A549 (cell line): Measurements from ENCODE around the gene SCYL1. TPM values are rescaled to one million over a fixed set of nuclear protein-coding genes. Genes with fewer than 3 reads are reported as not detected.
A peak's percentile ranks its signal among the peaks of the same experiment; 100 is the strongest.

Source experiments
- ATAC-seq, 2 experiments: fragments of 200-7000 bp in 1 of 2; fragments of >200 bp in 1 of 2; cut with Nextera tagmentation in 1 of 2; cut with Tn5 transposase in 1 of 2; 3 replicates each; pipeline versions ENCODE4 v1.8.0 to v1.9.1; 2018 to 2020; ENCODE audit warnings: mild to moderate bottlenecking in 1 of 2, moderate library complexity in 1 of 2
- CTCF ChIA-PET: fragments of 300-600 bp; sonication (Branson Sonifier 250); formaldehyde crosslinking; extraction: SDS; loops from one replicate; lab custom pipeline; 2021; ENCODE audit warnings: antibody characterized with exemption, inconsistent platforms; lab: Yijun Ruan, JAX
- POLR2A ChIA-PET: fragments of 350-600 bp; formaldehyde crosslinking; extraction: SDS; loops from one replicate; lab custom pipeline; 2021; ENCODE audit warnings: antibody characterized with exemption, inconsistent platforms; lab: Yijun Ruan, JAX
- DNase-seq, 2 experiments: peaks; one replicate each; pipeline versions ENCODE4 v3.0.0 to v3.0.0-alpha.2; 2011 to 2016; ENCODE audit warnings: low read depth in 1 of 2, low spot score in 1 of 2
- FAIRE-seq: peaks from 2 replicates; lab custom pipeline; 2011; peaks lifted over from hg19 to GRCh38; lab: Jason Lieb, UNC
- H3K27ac ChIP-seq, 2 experiments: fragments of >200 bp; sonication (Bioruptor Twin); formaldehyde crosslinking; 3 replicates each; pipeline ENCODE4 v1.5.1; 2016 to 2017
- H3K4me1 ChIP-seq: fragments of >200 bp; sonication (Bioruptor Twin); formaldehyde crosslinking; 3 replicates; pipeline ENCODE4 v1.6.1; 2016
- H3K4me2 ChIP-seq: fragments of >200 bp; sonication (Bioruptor Twin); formaldehyde crosslinking; 3 replicates; pipeline ENCODE4 v1.6.1; 2016
- H3K4me3 ChIP-seq: fragments of >200 bp; sonication (Bioruptor Twin); formaldehyde crosslinking; 3 replicates; pipeline ENCODE4 v1.5.1; 2016
- H3K9me3 ChIP-seq: fragments of >200 bp; sonication (Bioruptor Twin); formaldehyde crosslinking; 3 replicates; pipeline ENCODE4 v1.6.1; 2016
- BCL3 ChIP-seq: fragments of >200 bp; sonication (Bioruptor Twin); formaldehyde crosslinking; IDR thresholded peaks from 3 replicates; pipeline ENCODE4 v1.6.1; 2016
- CBX8 ChIP-seq: fragments of 200-600 bp; sonication (generic); IDR thresholded peaks from 2 replicates; pipeline ENCODE4 v1.6.1; 2016
- CHD4 ChIP-seq: fragments of 200-600 bp; sonication (generic); IDR thresholded peaks from 2 replicates; pipeline ENCODE4 v1.6.1; 2016; ENCODE audit warnings: antibody characterized with exemption, mild to moderate bottlenecking, borderline replicate concordance
- EHF ChIP-seq: fragments of 250-450 bp; sonication (Bioruptor Pico); IDR thresholded peaks from 2 replicates; pipeline ENCODE4 v1.5.0; 2020; ENCODE audit warnings: mild to moderate bottlenecking
- FOXS1 ChIP-seq: fragments of 250-450 bp; sonication (Bioruptor Pico); IDR thresholded peaks from 2 replicates; pipeline ENCODE4 v1.5.0; 2020; ENCODE audit warnings: mild to moderate bottlenecking, moderate library complexity
- HDAC2 ChIP-seq: fragments of 200-600 bp; sonication (generic); IDR thresholded peaks from 2 replicates; pipeline ENCODE4 v1.6.1; 2016
- HEYL ChIP-seq: fragments of 250-450 bp; sonication (Bioruptor Pico); IDR thresholded peaks from 2 replicates; pipeline ENCODE4 v1.8.0; 2021; ENCODE audit warnings: mild to moderate bottlenecking, moderate library complexity
- HOXA7 ChIP-seq: fragments of 250-450 bp; sonication (Bioruptor Pico); IDR thresholded peaks from 2 replicates; pipeline ENCODE4 v1.5.0; 2020; ENCODE audit warnings: mild to moderate bottlenecking, moderate library complexity
- HOXB13 ChIP-seq: fragments of 250-450 bp; sonication (Bioruptor Pico); IDR thresholded peaks from 2 replicates; pipeline ENCODE4 v1.5.0; 2020; ENCODE audit warnings: low read depth, mild to moderate bottlenecking, moderate library complexity
- HOXB5 ChIP-seq: fragments of 250-450 bp; sonication (Bioruptor Pico); IDR thresholded peaks from 2 replicates; pipeline ENCODE4 v1.5.0; 2020; ENCODE audit warnings: mild to moderate bottlenecking, moderate library complexity
- JUNB ChIP-seq: fragments of >200 bp; sonication (Bioruptor Twin); formaldehyde crosslinking; IDR thresholded peaks from 2 replicates; pipeline ENCODE4 v1.6.1; 2016
- KDM1A ChIP-seq: fragments of 200-600 bp; sonication (generic); IDR thresholded peaks from 2 replicates; pipeline ENCODE4 v1.6.1; 2016; ENCODE audit warnings: low read depth, mild to moderate bottlenecking
- MAZ ChIP-seq: fragments of 150-350 bp; IDR thresholded peaks from 2 replicates; pipeline ENCODE4 v1.6.1; 2014; ENCODE audit warnings: antibody characterized with exemption, low read depth, low read length, borderline replicate concordance
- RARB ChIP-seq: fragments of 250-450 bp; sonication (Bioruptor Pico); IDR thresholded peaks from 2 replicates; pipeline ENCODE4 v1.8.0; 2021; ENCODE audit warnings: mild to moderate bottlenecking, moderate library complexity
- RCOR1 ChIP-seq: fragments of 150-350 bp; IDR thresholded peaks from 2 replicates; pipeline ENCODE4 v1.6.1; 2014; ENCODE audit warnings: antibody characterized with exemption, low read length, low read depth
- RFX5 ChIP-seq: fragments of 450-650 bp; IDR thresholded peaks from 2 replicates; pipeline ENCODE4 v1.7.1; 2014; ENCODE audit warnings: antibody characterized with exemption, mild to moderate bottlenecking, moderate library complexity
- USF2 ChIP-seq: fragments of 450-650 bp; IDR thresholded peaks from 2 replicates; pipeline ENCODE4 v1.6.1; 2014; ENCODE audit warnings: antibody characterized with exemption
- ZC3H11A ChIP-seq: fragments of 450-650 bp; IDR thresholded peaks from 2 replicates; pipeline ENCODE4 v1.6.1; 2014; ENCODE audit warnings: antibody characterized with exemption, mild to moderate bottlenecking
- ZNF302 ChIP-seq: fragments of 250-450 bp; sonication (Bioruptor Pico); IDR thresholded peaks from 2 replicates; pipeline ENCODE4 v1.9.0; 2021; ENCODE audit warnings: inconsistent platforms, mild to moderate bottlenecking, moderate library complexity
- ZSCAN20 ChIP-seq: fragments of 250-450 bp; sonication (Bioruptor Pico); IDR thresholded peaks from 2 replicates; pipeline ENCODE4 v1.8.0; 2022; ENCODE audit warnings: mild to moderate bottlenecking, moderate library complexity
- WGBS: methylation state at CpG from one replicate; pipeline ENCODE4 v1.1.6; 2017; ENCODE audit errors: missing lambda C conversion rate; 5-methylcytosine and 5-hydroxymethylcytosine counted together
- polyA plus RNA-seq, 4 experiments: library from polyadenylated mRNA; depleted of rRNA in 3 of 4; stranded (reverse); fragments of >200 nt; fragmentation: RNase III in 1 of 4; extraction: RNeasy Plus Mini Kit Qiagen cat#74134 plus additional on column Dnase treatment in 1 of 4; gene quantifications; 2 replicates in 3 of 4; 3 replicates in 1 of 4; pipeline ENCODE4 v1.2.3, GENCODE V29; 2011 to 2017
- TF ChIP-seq, protein P1 (sequence below): fragments of 250-450 bp; sonication (Bioruptor Pico); IDR thresholded peaks from 2 replicates; pipeline ENCODE4 v1.5.0; 2020; ENCODE audit warnings: low read depth, mild to moderate bottlenecking, moderate library complexity
- TF ChIP-seq, protein P2 (sequence below): fragments of >200 bp; sonication (Bioruptor Twin); formaldehyde crosslinking; IDR thresholded peaks from 2 replicates; pipeline ENCODE4 v1.6.1; 2016

SCYL1 gene
- polyA plus RNA-seq, 2 of the 4 experiments (the other 2 are of a cell fraction) = 30.8 to 46.8 TPM

DNA sequence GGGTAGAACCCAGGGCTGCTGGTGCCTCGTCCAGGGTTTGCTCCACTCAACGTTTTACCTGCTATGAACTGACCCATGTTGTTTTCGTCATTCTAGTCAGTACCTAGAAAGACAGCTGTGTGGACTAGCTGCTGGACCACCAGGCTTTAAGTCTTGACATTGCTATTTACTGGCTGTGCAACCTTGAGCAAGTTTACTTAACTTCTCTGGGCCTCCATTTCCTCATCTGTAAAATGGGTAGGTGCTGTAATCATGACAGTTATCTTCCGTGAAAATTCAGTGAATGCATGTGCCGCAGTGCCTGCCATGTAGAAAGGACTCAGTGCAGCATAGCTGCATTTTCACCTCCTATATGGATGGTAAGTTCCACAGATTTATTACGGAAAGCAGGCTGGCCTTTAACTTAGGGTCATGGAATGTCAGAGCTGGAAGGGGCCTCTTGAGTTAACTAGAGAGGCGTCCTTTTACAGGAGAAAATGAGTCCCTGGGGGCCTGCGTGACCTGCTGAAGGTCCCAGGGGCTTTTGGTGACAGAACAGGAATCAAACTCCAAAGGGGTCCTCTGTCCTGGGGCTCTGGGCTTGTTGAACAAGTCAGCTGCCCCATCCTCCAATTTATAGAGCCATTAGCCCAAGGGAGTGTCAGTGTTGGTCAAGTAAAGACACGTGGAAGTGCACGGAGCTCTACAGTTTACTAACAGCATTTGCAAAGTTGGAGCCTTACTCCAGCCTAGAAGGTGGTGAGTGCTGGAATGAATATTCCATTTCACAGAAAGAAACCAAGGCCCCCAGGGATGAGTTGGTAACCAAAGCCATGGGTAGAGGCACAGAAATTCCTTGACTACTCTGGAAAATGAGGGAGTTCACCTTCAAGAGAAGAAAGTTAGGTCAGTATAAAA is 38.1 kb upstream of the SCYL1 start:
- no peak for ATAC-seq
- Histone ChIP-seq H3K4me3 (no peak overlapping the region), H3K9me3 (no peaks in the 10 kb centered on the region)
- TF ChIP-seq RCOR1 = 0 out of 2 replicates have a peak, but pooled peaks have one; percentile 29
- TF ChIP-seq ZSCAN20 = no peak
- TF ChIP-seq EHF (CRISPR knock-in tag) = peak; percentile 79; the same call in 1 of the 2 replicates
- no peak for TF ChIP-seq USF2
- TF ChIP-seq, protein P1, sequence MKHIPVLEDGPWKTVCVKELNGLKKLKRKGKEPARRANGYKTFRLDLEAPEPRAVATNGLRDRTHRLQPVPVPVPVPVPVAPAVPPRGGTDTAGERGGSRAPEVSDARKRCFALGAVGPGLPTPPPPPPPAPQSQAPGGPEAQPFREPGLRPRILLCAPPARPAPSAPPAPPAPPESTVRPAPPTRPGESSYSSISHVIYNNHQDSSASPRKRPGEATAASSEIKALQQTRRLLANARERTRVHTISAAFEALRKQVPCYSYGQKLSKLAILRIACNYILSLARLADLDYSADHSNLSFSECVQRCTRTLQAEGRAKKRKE (CRISPR knock-in tag) = 0 out of 2 replicates have a peak, but pooled peaks have one; percentile 26
- peak; percentile 65; the same call in 1 of the 2 replicates for TF ChIP-seq HOXB5 (CRISPR knock-in tag)
- TF ChIP-seq RFX5 = no peak
- TF ChIP-seq, protein P2, sequence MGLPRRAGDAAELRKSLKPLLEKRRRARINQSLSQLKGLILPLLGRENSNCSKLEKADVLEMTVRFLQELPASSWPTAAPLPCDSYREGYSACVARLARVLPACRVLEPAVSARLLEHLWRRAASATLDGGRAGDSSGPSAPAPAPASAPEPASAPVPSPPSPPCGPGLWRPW = no peak
- peak; percentile 91 for TF ChIP-seq HDAC2
- no peak for TF ChIP-seq ZC3H11A
- TF ChIP-seq KDM1A = peak; percentile 96
- no peak for TF ChIP-seq FOXS1 (CRISPR knock-in tag)
- TF ChIP-seq HOXA7 = peak; percentile 73
- TF ChIP-seq JUNB = no peak
- TF ChIP-seq RARB (CRISPR knock-in tag) = 0 out of 2 replicates have a peak, but pooled peaks have one; percentile 20
- no peak for TF ChIP-seq CBX8
- peak; percentile 84; the same call in 1 of the 2 replicates for TF ChIP-seq CHD4
- no peak for TF ChIP-seq HEYL
- TF ChIP-seq BCL3 = no peak
- TF ChIP-seq MAZ = no peak
- peak; percentile 80; the same call in 1 of the 2 replicates for TF ChIP-seq HOXB13 (CRISPR knock-in tag)
- peak; percentile 47; the same call in 1 of the 2 replicates for TF ChIP-seq ZNF302 (CRISPR knock-in tag)
- TF ChIP-seq, all 56 proteins: peak for 11
- DNase-seq (no peak), FAIRE-seq (no peak)
- H3K4me1 ChIP-seq = peaks cover 82% of the 10 kb centered on the region
- H3K27ac ChIP-seq = peak overlapping the region; percentile 93 to 99
- H3K4me2 ChIP-seq = peak overlapping the region; percentile 81
- WGBS = 66% methylated on average over 10 of the region's 10 CpGs
- CTCF ChIA-PET = interaction anchor here (1.3 to 30.0 kb wide), 6 partner anchors 11 to 41 kb away, joined by 4 to 947 read pairs (median 12); partner anchors contain the start of gene MALAT1
- POLR2A ChIA-PET = interaction anchor here (0.9 to 26.7 kb wide), 5 partner anchors 9 to 63 kb away, joined by 3 to 1006 read pairs (median 36); partner anchors contain the start of genes MALAT1 and NEAT1
